ENCODE results near the gene C1orf116.
A peak's percentile ranks its signal among the peaks of the same experiment; 100 is the strongest.

Gene C1orf116

DNA sequence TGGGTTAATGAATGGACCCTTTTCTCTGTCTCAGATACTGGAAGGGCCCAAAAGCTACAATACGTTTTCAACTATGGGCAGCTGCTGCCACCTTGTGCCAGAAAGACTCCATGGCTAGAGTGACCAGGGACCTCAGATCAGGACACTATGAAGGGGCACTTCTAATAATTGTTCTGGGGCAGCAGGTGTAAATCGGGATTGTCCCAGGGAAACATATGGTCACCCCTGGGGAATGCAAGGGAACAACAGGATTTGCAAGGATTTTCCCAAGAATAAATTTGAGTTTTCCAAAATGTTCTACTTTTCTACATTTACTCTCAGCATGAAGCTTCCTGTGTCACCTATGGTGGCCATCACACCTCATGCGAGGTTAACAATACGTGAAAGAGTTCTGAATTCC lies 50.3 kb downstream of the C1orf116 start:
- Histone ChIP-seq H3K36me3 (ENCODE audit: low read depth) (no peaks in the 10 kb centered on the region), H3K9me3 (ENCODE audit: severe bottlenecking) (no peaks in the 10 kb centered on the region), H3K27me3 (ENCODE audit: insufficient read depth, poor library complexity, severe bottlenecking) (no peaks in the 10 kb centered on the region), H3K27ac (ENCODE audit: poor library complexity, severe bottlenecking) (no peak overlapping the region), H3K4me1 (ENCODE audit: insufficient read depth, poor library complexity, severe bottlenecking) (no peaks in the 10 kb centered on the region), H3K4me3 (ENCODE audit: severe bottlenecking) (no peak overlapping the region)
- TF ChIP-seq, protein P1, sequence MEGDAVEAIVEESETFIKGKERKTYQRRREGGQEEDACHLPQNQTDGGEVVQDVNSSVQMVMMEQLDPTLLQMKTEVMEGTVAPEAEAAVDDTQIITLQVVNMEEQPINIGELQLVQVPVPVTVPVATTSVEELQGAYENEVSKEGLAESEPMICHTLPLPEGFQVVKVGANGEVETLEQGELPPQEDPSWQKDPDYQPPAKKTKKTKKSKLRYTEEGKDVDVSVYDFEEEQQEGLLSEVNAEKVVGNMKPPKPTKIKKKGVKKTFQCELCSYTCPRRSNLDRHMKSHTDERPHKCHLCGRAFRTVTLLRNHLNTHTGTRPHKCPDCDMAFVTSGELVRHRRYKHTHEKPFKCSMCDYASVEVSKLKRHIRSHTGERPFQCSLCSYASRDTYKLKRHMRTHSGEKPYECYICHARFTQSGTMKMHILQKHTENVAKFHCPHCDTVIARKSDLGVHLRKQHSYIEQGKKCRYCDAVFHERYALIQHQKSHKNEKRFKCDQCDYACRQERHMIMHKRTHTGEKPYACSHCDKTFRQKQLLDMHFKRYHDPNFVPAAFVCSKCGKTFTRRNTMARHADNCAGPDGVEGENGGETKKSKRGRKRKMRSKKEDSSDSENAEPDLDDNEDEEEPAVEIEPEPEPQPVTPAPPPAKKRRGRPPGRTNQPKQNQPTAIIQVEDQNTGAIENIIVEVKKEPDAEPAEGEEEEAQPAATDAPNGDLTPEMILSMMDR (IDR thresholded peaks at IDR 0.05; ENCODE audit: poor library complexity, severe bottlenecking), result peak; percentile 86
- DNase-seq (ENCODE audit: low spot score) (no peak), ATAC-seq (ENCODE audit: low read depth) (peak; percentile 85)

GRCh38 chr1:206979379-206980043 lies 53.0 kb downstream of the C1orf116 start:
- ATAC-seq (ENCODE audit: low read depth) (peak; percentile 58; the same call in 2 of the 3 replicates), DNase-seq (ENCODE audit: low spot score) (no peak)
- H3K27ac ChIP-seq (ENCODE audit: poor library complexity, severe bottlenecking), result no peak overlapping the region
- H3K36me3 ChIP-seq (ENCODE audit: low read depth), result no peaks in the 10 kb centered on the region
- H3K9me3 ChIP-seq (ENCODE audit: severe bottlenecking), result no peaks in the 10 kb centered on the region
- H3K4me3 ChIP-seq (ENCODE audit: severe bottlenecking), result no peak overlapping the region
- TF ChIP-seq, protein P1 (IDR thresholded peaks at IDR 0.05; ENCODE audit: poor library complexity, severe bottlenecking), result peak; percentile 66
- H3K4me1 ChIP-seq (ENCODE audit: insufficient read depth, poor library complexity, severe bottlenecking), result no peaks in the 10 kb centered on the region
- H3K27me3 ChIP-seq (ENCODE audit: insufficient read depth, poor library complexity, severe bottlenecking), result no peaks in the 10 kb centered on the region

DNA sequence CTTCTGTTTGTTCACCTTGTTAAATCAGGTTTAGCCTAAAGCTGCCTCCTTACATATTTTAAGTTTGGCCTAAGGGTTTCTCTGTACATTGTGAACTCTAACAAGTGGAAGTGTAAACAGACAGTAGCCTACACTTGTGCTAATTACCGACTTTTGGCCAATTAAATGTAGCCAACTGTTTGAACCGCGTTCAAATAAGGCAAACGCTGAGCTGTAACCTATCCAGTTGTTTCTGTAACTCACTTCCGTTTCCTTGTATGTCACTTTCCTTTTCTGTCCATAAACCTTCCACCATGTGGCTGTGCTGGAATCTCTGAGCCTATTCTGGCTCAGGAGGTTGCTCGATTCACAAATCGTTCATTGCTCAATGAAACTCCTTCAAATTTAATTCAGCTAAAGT lies 54.3 kb downstream of the C1orf116 start:
- H3K4me1 ChIP-seq (ENCODE audit: insufficient read depth, poor library complexity, severe bottlenecking), result no peaks in the 10 kb centered on the region
- no peaks in the 10 kb centered on the region for H3K27me3 ChIP-seq (ENCODE audit: insufficient read depth, poor library complexity, severe bottlenecking)
- TF ChIP-seq, protein P1 (IDR thresholded peaks at IDR 0.05; ENCODE audit: poor library complexity, severe bottlenecking), result no peak
- H3K36me3 ChIP-seq (ENCODE audit: low read depth), result no peaks in the 10 kb centered on the region
- H3K9me3 ChIP-seq (ENCODE audit: severe bottlenecking), result no peaks in the 10 kb centered on the region
- no peak overlapping the region for H3K27ac ChIP-seq (ENCODE audit: poor library complexity, severe bottlenecking)
- no peak overlapping the region for H3K4me3 ChIP-seq (ENCODE audit: severe bottlenecking)
- ATAC-seq (ENCODE audit: low read depth), result no peak
- DNase-seq (ENCODE audit: low spot score), result no peak

DNA sequence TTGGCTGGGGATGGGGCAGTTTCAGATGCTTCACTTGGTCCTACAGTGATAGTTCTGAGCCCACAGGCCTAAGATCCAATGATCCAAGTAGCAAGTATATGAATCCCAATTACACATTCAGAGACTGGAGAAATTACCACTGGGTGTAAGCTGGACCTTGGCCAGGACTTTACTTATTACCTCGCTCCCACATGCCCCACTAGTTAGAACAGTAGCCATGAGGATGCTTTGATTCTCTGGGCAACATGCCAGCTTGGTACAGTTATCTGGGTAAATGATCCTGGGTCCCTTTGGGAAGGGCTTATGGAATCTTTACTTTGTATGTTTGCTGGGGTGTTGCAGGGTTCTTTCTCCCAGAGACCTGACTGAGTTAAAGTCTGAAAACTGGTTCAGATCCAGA lies 57.2 kb downstream of the C1orf116 start:
- ATAC-seq (ENCODE audit: low read depth) (no peak), DNase-seq (ENCODE audit: low spot score) (no peak)
- no peaks in the 10 kb centered on the region for H3K27me3 ChIP-seq (ENCODE audit: insufficient read depth, poor library complexity, severe bottlenecking)

GRCh38 chr1:206974140-206974539 lies 58.4 kb downstream of the C1orf116 start:
- Histone ChIP-seq H3K36me3 (ENCODE audit: low read depth) (no peaks in the 10 kb centered on the region), H3K4me3 (ENCODE audit: severe bottlenecking) (no peak overlapping the region), H3K4me1 (ENCODE audit: insufficient read depth, poor library complexity, severe bottlenecking) (no peaks in the 10 kb centered on the region), H3K9me3 (ENCODE audit: severe bottlenecking) (no peaks in the 10 kb centered on the region), H3K27me3 (ENCODE audit: insufficient read depth, poor library complexity, severe bottlenecking) (no peaks in the 10 kb centered on the region), H3K27ac (ENCODE audit: poor library complexity, severe bottlenecking) (no peak overlapping the region)
- TF ChIP-seq, protein P1 (IDR thresholded peaks at IDR 0.05; ENCODE audit: poor library complexity, severe bottlenecking), result no peak
- no peak for ATAC-seq (ENCODE audit: low read depth)
- DNase-seq (ENCODE audit: low spot score), result no peak

More for the DNA sequence above, 57.2 kb downstream of the C1orf116 start:
- Histone ChIP-seq H3K4me1 (ENCODE audit: insufficient read depth, poor library complexity, severe bottlenecking) (no peaks in the 10 kb centered on the region), H3K9me3 (ENCODE audit: severe bottlenecking) (no peaks in the 10 kb centered on the region), H3K36me3 (ENCODE audit: low read depth) (no peaks in the 10 kb centered on the region), H3K4me3 (ENCODE audit: severe bottlenecking) (no peak overlapping the region), H3K27ac (ENCODE audit: poor library complexity, severe bottlenecking) (no peak overlapping the region)
- TF ChIP-seq, protein P1 (IDR thresholded peaks at IDR 0.05; ENCODE audit: poor library complexity, severe bottlenecking), result no peak
